CD4-positive, alpha-beta T cell treated with Interleukin-17A for 4 hours (primary cell): ENCODE data around the gene PDPR.
"Not testable (repeated sequence)": the region's sequence is repeated elsewhere in the genome, so short reads cannot be mapped to it uniquely, and the experiment has no call there.

ENCODE experiments used
- DNase-seq: peaks from one replicate; pipeline ENCODE4 v3.0.0-alpha.2; 2020; ENCODE audit warnings: mixed read lengths

The PDPR gene

GRCh38 chr16:70113982-70114826 lies at the start of gene PDPR:
PDPR (plus strand) TSS chr16:70114332; CDS start chr16:70120493, 6,161 bp downstream.
- DNase-seq, result peak; percentile 95

DNA sequence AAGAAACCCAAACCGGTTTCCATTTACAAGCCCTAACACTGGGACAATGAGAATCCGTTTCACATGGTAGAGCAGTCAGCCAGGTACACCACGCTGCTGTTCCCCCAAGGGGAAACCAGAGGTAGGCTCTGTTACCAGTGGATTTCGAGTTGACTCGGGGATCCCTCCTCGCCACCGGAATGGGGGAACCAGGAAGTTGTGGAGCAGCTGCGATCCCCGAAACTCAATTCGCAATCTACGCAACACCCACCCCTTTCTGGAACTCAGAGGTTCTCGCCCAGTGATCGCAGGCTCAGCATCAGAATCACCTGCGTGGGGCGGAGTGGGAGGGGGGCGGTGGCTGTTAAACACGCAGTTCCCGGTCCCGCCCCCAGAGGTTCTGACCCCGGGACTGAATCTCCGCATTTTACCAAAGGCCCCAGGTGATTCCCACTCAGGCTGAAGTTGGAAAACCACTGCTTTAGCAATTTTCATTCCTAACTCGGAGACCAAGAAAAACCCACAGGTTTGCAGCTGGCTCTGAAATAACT lies 49.2 kb upstream of the PDPR start:
- DNase-seq, result peak; percentile 78

DNA sequence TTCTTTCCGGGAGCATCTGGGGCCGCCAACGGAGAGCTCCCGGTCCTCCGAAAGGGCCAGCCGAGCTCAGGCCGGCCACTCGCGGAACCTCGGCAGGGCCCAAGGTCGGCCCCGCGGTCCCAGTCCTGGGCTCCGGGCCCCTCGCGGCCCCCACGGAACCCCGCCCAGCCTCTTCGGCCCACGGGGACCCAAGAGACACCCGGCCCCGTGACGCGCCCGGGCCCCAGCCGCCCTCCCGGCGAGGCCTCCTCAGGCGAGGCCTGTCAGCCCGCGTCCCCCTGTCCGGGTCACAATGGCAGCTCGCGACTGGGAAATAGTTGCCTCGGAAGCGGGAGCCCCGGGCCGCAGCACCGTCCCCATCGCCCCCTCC lies 48.8 kb upstream of the PDPR start:
- not testable (repeated sequence) for DNase-seq

- DNase-seq, result peak; percentile 97
These were observed 48.1 kb upstream of the PDPR start for GRCh38 chr16:70065746-70066658.

DNA sequence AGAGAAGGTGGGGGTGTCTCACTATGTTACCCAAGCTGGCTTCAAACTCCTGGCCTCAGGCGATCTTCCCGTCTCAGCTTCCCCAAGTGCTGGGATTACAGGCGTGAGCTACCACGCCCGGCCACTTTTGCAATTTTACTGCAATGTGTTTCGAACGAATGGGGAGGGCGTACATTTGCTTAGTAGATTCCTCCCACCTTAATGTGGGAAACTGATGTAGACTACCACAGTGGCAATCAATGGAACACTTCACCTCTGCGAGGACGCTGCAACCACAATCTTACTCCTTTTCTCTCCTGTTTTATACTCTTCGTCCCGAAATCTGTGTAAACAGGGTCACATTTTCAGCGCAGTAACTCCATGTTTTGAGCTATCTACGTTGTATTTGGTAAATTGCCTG lies 47.4 kb upstream of the PDPR start:
- DNase-seq, result not testable (repeated sequence)

DNA sequence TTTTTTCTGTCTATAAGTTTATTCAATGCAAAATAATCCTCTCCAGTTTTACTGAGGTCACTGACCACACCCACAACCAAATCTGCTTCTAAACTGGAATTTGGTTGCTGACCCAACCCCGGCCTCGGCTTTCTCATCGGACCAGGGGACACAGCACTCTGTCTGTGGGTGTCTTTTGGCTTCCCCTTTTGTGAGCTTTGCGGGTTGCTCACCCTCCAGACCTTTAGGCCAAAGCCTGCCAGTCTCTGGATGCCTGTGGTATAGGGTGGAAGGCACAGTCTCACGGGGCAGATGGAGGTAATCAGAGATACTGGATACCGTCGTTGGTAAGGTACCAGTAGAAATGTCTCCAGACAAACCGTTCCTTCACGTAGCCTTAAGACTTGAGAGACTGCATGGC lies 35.1 kb upstream of the PDPR start:
- not testable (repeated sequence) for DNase-seq

- DNase-seq, result not testable (repeated sequence)
These were observed 32.9 kb upstream of the PDPR start for GRCh38 chr16:70081219-70081618.

DNA sequence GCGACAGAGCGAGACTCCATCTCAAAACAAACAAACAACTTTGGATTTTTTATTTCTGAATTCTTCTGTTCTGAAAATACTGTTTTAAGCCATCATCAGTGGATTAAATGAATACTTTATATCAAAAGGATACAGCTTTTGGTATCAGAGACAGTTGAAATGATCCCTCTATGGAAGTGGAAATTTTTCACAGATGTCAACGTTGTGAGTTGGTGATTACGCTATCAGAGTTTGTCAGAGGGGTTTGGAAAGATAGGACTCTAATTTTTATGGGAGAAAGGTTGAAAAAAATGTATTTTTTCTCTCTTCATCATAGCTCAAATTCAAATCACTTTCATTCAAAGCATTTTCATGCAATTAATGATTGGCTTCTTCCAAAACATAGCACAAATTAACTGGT lies 30.2 kb upstream of the PDPR start:
- DNase-seq, result not testable (repeated sequence)

DNA sequence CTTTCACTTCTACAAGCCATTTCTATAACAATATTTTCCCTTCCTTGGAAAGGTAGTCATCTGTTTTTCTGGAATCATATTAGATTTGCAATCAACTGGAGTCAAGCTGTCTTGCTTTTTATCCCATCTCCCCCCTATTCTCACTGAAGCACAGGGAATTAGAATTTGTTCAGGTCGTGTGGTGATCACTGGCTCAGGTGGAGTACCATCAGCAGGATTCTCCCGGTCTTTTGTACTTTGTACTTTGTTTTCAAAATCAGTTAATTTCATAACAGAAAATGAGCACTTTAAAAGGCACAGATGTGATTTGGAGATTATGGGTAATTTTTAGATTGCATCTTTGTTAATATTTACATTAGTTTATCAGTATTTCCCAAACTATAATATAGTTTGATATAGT lies 26.0 kb upstream of the PDPR start:
- not testable (repeated sequence) for DNase-seq

- DNase-seq, result not testable (repeated sequence)
These were observed 25.3 kb upstream of the PDPR start for GRCh38 chr16:70088877-70089276.

- DNase-seq, result not testable (repeated sequence)
These were observed 24.8 kb upstream of the PDPR start for GRCh38 chr16:70089289-70089688.

DNA sequence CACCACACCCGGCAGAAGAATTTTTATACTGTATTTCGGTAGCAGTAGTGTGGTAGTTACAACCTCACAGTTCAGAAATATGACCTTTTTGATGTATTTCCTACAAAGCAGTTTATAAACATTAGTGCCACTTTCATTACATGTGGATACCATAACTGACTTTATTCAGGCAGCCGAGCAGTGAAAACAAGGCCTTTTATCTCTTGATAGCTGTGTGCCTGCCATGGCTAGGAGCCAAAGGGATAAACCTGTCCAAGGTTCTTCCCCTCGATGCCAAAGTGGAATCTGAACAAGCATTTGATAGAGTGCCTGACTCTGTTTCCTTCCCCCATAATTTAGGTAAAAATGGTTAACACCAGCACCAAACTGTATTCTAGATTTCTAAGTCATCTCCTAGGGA lies 23.0 kb upstream of the PDPR start:
- not testable (repeated sequence) for DNase-seq

DNA sequence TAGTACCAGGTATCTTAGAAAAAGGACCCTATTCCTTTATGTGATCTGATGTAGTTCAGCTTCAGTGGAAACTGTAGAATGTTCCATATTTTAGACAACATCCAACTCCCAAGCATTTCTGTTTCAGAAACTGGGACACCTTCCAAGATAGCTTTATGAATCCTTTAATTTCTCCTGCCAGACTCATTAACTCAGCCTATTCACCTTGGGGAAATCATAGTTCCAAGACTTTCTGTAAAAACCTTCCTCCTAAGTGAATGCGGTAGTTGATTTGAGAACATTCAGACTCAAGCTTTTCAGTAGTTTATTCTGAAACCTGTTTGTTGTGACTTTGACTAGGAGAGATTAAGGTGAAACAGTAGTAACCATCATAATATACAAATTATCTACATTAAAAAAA lies 20.0 kb upstream of the PDPR start:
- not testable (repeated sequence) for DNase-seq

DNA sequence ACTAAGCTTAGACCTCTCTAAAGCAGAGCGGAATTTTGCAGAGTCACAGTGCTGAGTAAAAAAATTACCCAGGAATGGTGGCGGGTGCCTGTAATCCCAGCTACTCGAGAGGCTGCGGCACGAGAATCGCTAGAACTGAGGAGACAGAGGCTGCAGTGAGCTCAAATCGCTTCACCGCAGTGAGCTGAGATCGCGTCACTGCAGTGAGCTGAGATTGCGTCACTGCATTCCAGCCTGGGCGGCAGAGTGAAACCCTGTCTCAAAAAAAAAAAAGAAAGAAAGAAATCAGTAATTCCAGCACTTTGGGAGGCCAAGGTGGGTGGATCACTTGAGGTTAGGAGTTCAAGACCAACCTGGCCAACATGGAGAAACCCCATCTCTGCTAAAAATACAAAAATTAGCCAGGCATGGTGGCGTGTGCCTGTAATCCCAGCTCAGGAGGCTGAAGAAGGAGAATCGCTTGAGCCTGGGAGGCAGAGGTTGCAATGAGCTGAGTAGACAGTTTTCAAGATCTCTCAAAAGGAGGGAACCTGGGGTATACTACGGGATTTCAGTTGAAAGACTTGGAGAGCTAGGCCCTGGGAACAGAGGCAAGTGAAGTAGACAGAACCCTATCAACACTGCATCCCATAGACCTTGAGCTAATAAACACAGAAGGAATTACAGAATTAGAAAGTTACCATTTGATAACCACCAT lies 4.4 kb upstream of the PDPR start:
- not testable (repeated sequence) for DNase-seq

GRCh38 chr16:70112162-70112561 lies 2.0 kb upstream of the PDPR start:
- DNase-seq, result not testable (repeated sequence)

GRCh38 chr16:70113599-70113981 lies 542 bp upstream of the PDPR start:
- DNase-seq, result not testable (repeated sequence)

- not testable (repeated sequence) for DNase-seq
These were observed 4.2 kb downstream of the PDPR start for GRCh38 chr16:70118354-70118753.

DNA sequence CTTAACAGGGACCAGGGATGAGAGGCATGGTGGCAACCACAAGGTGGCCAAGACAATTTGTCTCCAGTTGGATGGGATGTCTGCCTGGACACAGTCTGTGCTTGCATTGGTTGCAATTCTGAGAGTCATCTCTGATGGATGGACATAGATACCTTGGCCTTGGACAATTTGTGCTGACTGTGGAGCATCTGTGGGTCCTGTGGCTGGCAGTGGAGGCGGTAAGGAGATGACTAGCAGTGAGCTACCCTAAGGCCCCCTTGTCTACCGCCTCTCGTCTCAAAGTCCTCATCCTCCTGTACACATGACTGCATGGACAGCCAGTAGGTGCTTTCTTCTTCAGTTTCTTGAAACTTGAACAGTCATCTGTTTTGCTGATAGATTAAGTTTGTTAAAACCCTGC lies 4.6 kb downstream of the PDPR start:
- not testable (repeated sequence) for DNase-seq

- not testable (repeated sequence) for DNase-seq
These were observed 6.3 kb downstream of the PDPR start for GRCh38 chr16:70120398-70120797.

DNA sequence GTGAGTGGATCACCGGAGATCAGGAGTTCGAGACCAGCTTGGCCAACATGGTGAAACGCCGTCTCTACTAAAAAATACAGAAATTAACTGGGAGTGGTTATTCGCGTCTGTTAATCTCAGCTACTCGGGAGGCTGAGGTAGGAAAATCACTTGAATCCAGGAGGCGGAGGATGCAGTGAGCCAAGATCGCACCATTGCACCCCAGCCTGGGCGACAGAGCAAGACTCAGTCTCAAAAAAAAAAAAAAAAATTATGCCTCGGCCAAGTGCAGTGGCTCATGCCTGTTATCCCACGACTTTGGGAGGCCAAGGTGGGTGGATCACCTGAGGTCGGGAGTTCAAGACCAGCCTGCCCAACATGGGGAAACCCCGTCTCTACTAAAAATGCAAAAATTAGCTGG lies 9.7 kb downstream of the PDPR start:
- DNase-seq, result not testable (repeated sequence)

GRCh38 chr16:70126226-70126625 lies 12.1 kb downstream of the PDPR start:
- not testable (repeated sequence) for DNase-seq

- not testable (repeated sequence) for DNase-seq
These were observed 13.6 kb downstream of the PDPR start for GRCh38 chr16:70127706-70128105.

DNA sequence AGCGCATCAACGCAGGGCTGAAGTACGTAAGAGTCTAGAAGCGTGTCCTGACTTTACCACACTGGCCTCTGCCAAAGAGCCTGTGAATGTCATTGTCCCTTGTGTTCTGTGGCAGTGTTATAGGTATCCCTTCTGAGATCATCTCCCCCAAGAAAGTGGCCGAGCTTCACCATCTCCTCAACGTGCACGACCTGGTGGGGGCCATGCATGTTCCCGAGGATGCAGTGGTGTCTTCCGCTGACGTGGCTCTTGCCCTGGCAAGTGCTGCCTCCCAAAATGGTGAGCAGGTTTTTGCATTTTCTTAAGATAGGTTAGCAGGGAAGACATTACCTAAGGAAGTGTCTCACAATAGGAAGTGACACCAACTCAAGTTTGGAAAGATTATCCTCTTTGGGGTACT lies 14.7 kb downstream of the PDPR start:
- DNase-seq, result not testable (repeated sequence)
